ENCODE results near the gene CAMSAP2.

CAMSAP2 gene

DNA sequence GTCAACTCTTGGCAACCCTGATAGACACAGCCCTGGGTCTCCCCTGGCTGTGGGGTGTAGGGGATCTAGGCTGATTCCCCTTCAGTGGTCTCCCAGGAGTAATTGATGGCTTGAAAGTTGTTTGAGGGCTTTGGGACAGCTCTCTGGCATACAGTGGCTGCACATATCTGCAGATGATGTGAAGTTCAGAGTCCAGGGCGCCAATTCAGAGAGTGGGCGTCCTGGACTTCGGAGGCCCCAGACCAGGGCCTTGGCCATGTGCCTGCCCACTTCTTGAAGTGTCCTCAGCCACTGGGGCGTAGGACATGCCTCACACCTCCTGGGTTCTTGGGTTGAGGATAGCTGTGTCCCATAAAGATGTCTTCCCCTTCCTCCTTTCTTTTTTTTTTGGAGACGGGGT lies 158.6 kb downstream of the CAMSAP2 start:
- DNase-seq (ENCODE audit: low read depth) = no peak

GRCh38 chr1:200899015-200899386 lies 160.3 kb downstream of the CAMSAP2 start:
- DNase-seq (ENCODE audit: low read depth) = no peak

- DNase-seq (ENCODE audit: low read depth) = no peak
These were observed 160.8 kb downstream of the CAMSAP2 start for GRCh38 chr1:200899451-200899915.

GRCh38 chr1:200899954-200900867 lies 161.5 kb downstream of the CAMSAP2 start:
- DNase-seq (ENCODE audit: low read depth) = no peak

DNA sequence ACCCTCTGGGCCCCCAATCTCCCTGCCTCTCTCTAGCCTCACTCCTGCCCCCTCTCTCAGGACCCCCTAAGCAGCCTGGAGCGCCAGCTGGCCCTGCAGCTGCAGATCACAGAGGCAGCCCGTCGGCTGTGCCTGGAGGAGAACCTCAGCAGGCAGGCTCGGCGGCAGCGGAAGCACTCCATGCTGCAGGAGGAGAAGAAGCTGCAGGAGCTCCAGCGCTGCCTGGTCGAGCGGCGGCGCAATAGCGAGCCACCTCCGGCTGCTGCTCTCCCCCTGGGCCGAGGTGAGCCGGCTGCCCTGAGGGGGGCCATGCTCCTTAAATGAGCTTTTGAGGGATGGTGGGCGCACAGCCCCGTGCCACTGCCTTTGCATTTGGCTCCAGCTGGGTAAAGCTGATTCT lies 162.2 kb downstream of the CAMSAP2 start:
- DNase-seq (ENCODE audit: low read depth) = no peak

- no peak for DNase-seq (ENCODE audit: low read depth)
These were observed 162.7 kb downstream of the CAMSAP2 start for GRCh38 chr1:200901350-200901749.

- no peak for DNase-seq (ENCODE audit: low read depth)
These were observed 163.2 kb downstream of the CAMSAP2 start for GRCh38 chr1:200901796-200902444.

DNA sequence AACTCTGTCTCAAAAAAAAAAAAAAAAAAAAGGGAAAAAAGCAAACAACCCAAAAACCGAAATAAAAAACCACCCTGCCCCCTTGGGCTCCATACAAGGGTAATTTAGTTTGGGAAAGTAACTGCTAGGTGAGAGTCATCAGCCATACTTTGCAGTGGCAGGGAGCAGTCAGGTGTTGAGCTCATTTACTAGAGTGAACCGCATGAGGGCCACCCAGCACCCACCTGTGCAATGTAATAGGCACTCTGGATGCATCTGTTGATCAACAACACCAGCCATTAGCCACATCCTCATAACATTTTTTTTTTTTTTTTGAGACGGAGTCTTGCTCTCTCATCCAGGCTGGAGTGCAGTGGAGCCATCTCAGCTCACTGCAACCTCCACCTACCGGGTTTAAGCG lies 165.1 kb downstream of the CAMSAP2 start:
- no peak for DNase-seq (ENCODE audit: low read depth)

DNA sequence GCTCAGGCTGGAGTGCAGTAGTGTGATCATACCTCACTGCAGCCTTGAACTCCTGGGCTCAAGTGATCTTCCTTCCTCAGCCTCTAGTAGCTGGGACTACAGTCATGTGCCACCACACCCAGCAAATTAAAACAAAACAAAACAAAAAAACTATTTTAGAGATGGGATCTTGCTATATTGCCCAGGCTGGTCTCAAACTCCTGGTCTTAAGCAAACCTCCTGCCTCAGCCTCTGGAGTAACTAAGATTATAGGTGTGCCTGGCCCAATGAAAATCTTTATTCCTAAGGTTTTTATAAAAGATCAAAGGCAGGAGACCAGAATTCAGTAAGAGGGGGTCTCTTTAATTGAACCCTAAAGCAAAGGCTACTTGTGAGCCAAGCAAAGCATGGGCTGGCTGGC lies 166.1 kb downstream of the CAMSAP2 start:
- DNase-seq (ENCODE audit: low read depth) = no peak

GRCh38 chr1:200905411-200906052 lies 166.8 kb downstream of the CAMSAP2 start:
- no peak for DNase-seq (ENCODE audit: low read depth)

DNA sequence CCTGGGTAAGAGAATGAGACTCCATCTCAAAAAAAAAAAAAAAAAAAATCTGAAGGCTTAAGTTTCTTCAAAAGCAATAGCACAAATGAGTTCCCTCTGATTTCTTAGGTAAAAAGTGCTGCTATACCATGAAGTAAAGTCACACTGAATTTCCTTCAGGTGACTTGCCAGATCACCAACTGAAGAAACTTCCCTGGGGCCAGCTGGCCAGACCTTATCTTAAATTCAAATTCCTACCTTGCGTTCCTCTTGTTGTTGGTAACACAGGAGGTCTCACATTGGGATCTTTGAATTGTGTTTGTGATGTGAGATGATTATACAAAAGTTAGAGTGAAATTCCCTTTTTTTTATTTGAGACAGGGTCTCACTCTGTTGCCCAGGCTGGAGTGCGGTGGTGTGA lies 167.8 kb downstream of the CAMSAP2 start:
- DNase-seq (ENCODE audit: low read depth) = no peak

- no peak for DNase-seq (ENCODE audit: low read depth)
These were observed 169.0 kb downstream of the CAMSAP2 start for GRCh38 chr1:200907611-200908097.

DNA sequence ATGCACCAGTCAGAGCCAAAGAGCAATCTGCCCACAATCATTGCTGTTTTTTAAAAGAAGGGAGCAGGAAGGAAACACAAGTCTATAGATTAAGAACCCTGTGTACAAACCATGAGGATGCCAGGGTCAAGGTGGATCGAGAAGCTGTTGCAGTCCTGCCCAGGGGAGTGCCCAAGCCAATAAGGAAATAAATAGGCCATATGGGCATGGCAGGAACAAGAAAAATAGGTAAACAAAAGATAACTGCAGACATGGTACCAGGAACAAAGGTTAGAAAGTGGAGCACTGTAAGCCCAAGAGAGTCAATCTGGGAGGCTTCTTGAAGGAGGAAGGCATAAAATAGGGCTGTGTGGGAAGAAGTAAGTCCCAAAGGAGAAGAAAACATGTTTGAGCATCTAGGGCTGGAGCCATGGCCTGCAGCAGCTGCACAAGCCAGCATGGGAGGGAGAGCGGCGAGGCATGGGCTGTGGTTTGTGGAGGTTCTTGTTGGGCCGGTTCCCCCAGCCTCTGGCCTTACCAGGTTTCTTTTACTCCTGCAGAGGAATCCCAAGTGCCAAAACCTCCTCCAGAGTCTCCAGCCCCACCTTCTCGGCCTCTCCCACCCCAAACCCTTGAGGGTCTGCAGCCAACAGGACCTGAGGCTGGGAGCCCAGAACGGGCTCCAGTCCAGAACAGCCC lies 169.6 kb downstream of the CAMSAP2 start:
- no peak for DNase-seq (ENCODE audit: low read depth)

- DNase-seq (ENCODE audit: low read depth) = no peak
These were observed 170.4 kb downstream of the CAMSAP2 start for GRCh38 chr1:200909071-200909470.

GRCh38 chr1:200909757-200910239 lies 171.1 kb downstream of the CAMSAP2 start:
- DNase-seq (ENCODE audit: low read depth) = no peak
